Ishikawa (cell line): ENCODE data around the gene ANKRD6.

ENCODE experiments used
- CEBPB ChIP-seq: IDR thresholded peaks from 2 replicates; pipeline ENCODE4 v1.6.1; 2012
- CREB1 ChIP-seq: IDR thresholded peaks from 2 replicates; pipeline ENCODE4 v1.6.1; 2012; ENCODE audit warnings: low read depth
- EGR1 ChIP-seq: IDR thresholded peaks from 2 replicates; pipeline ENCODE4 v1.6.1; 2012
- EP300 ChIP-seq: IDR thresholded peaks from 2 replicates; pipeline ENCODE4 v1.6.1; 2012; ENCODE audit warnings: borderline replicate concordance
- FOXM1 ChIP-seq: IDR thresholded peaks from 2 replicates; pipeline ENCODE4 v1.6.1; 2012; ENCODE audit warnings: low read depth, borderline replicate concordance
- NFIC ChIP-seq: IDR thresholded peaks from 2 replicates; pipeline ENCODE4 v1.6.1; 2012
- RAD21 ChIP-seq: IDR thresholded peaks from 2 replicates; pipeline ENCODE4 v1.6.1; 2012; ENCODE audit warnings: low read depth
- REST ChIP-seq: IDR thresholded peaks from 2 replicates; pipeline ENCODE4 v1.6.1; 2012; ENCODE audit warnings: low read depth, mild to moderate bottlenecking
- TAF1 ChIP-seq: IDR thresholded peaks from 2 replicates; pipeline ENCODE4 v1.6.1; 2012; ENCODE audit warnings: low read depth, mild to moderate bottlenecking
- TCF12 ChIP-seq: IDR thresholded peaks from 2 replicates; pipeline ENCODE4 v1.6.1; 2012; ENCODE audit warnings: low read depth
- TEAD4 ChIP-seq: IDR thresholded peaks from 2 replicates; pipeline ENCODE4 v1.6.1; 2012
- USF1 ChIP-seq: IDR thresholded peaks from 2 replicates; pipeline ENCODE4 v1.6.1; 2012
- YY1 ChIP-seq: IDR thresholded peaks from 2 replicates; pipeline ENCODE4 v1.6.1; 2012; ENCODE audit warnings: low read depth
- ZBTB7A ChIP-seq: IDR thresholded peaks from 2 replicates; pipeline ENCODE4 v1.6.1; 2012; ENCODE audit warnings: low read depth
- TF ChIP-seq, protein P1 (sequence below): IDR thresholded peaks from 2 replicates; pipeline ENCODE4 v1.6.1; 2012

The ANKRD6 gene

DNA sequence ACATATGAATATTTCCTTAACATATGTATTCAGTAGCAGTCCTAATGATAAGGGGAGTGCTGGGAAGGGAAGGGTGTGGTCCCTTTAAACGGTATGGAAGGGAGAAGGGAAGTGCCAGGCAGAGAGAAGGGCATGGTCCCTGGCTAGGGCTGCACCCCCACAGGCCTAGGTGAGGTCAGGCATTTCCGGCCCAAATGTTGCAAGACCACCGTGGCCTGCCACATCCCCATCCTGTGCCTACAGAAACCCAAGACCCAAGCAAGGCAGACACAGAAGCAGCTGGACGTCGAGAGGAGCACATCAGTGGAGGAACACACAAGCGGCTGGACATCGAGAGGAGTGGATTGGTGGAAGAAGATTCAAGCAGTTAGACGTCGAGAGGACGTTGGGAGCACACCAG, 26.8 kb upstream of the ANKRD6 start:
- no peak for TF ChIP-seq REST
- TF ChIP-seq, protein P1, sequence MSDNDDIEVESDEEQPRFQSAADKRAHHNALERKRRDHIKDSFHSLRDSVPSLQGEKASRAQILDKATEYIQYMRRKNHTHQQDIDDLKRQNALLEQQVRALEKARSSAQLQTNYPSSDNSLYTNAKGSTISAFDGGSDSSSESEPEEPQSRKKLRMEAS = no peak
- TF ChIP-seq EGR1 = no peak
- TF ChIP-seq TAF1 = no peak
- no peak for TF ChIP-seq ZBTB7A
- no peak for TF ChIP-seq NFIC
- no peak for TF ChIP-seq RAD21
- TF ChIP-seq CREB1 = no peak
- TF ChIP-seq YY1 = no peak
- TF ChIP-seq TEAD4 = no peak
- TF ChIP-seq CEBPB = no peak
- no peak for TF ChIP-seq USF1

- TF ChIP-seq REST = no peak
- TF ChIP-seq, protein P1 = no peak
- TF ChIP-seq YY1 = no peak
- TF ChIP-seq CEBPB = no peak
- no peak for TF ChIP-seq EP300
- TF ChIP-seq EGR1 = no peak
- TF ChIP-seq NFIC = no peak
- no peak for TF ChIP-seq TEAD4
- TF ChIP-seq CREB1 = no peak
- TF ChIP-seq FOXM1 = no peak
- no peak for TF ChIP-seq RAD21
- TF ChIP-seq USF1 = no peak
- TF ChIP-seq ZBTB7A = no peak
- no peak for TF ChIP-seq TCF12
- TF ChIP-seq TAF1 = no peak
Observed at GRCh38 chr6:89409461-89410035, 23.4 kb upstream of the ANKRD6 start.

DNA sequence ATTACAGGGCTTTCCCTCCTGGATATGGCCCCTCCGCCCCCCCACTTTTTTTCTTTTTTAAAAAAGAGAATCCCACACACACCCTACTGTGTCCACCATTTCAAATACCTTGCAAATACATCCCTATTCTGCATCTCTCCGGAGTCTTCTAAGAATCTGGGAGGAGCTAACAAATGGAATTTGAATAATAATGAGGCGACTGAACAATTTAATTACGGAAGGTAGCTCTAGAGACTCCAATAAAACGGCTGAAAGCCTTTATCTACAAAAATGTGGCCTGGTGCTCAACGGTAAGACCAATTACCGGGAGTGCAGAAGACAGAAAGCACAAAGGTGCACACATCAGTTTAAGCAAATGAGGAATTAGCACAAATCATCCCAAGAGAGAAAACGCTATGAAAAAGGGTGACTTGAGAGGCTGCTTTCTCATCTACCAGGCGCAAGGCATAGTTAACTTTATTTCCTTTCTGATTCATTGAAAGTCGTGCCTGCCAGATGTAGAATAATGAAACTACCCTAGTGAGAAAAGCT, 22.7 kb upstream of the ANKRD6 start:
- TF ChIP-seq YY1 = no peak
- TF ChIP-seq RAD21 = no peak
- TF ChIP-seq USF1 = no peak
- no peak for TF ChIP-seq TAF1
- no peak for TF ChIP-seq CREB1
- TF ChIP-seq CEBPB = no peak
- TF ChIP-seq TEAD4 = no peak
- no peak for TF ChIP-seq TCF12
- no peak for TF ChIP-seq FOXM1
- no peak for TF ChIP-seq EGR1
- no peak for TF ChIP-seq EP300
- TF ChIP-seq NFIC = no peak
- TF ChIP-seq, protein P1 = no peak
- TF ChIP-seq REST = no peak
- TF ChIP-seq ZBTB7A = no peak

GRCh38 chr6:89410788-89411144, 22.2 kb upstream of the ANKRD6 start:
- TF ChIP-seq ZBTB7A (no peak), NFIC (no peak), TCF12 (no peak), CREB1 (no peak), CEBPB (no peak), RAD21 (no peak), REST (no peak), TEAD4 (no peak), FOXM1 (no peak), YY1 (no peak), EP300 (no peak), USF1 (no peak)
- TF ChIP-seq, protein P1 = no peak
